CD8-positive, alpha-beta memory T cell (primary cell): Measurements from ENCODE around the gene LRRD1. TPM values are rescaled to one million over a fixed set of nuclear protein-coding genes. Genes with fewer than 3 reads are reported as not detected.

Experiments
- CTCF ChIA-PET: fragments of 350-600 bp; sonication (Branson Sonifier 250); formaldehyde crosslinking; loops from one replicate; lab custom pipeline; 2021; ENCODE audit warnings: antibody characterized with exemption; lab: Charles Lee
- POLR2A ChIA-PET: fragments of 350-600 bp; sonication (Branson Sonifier 250); formaldehyde crosslinking; loops from one replicate; lab custom pipeline; 2021; ENCODE audit warnings: antibody characterized with exemption; lab: Charles Lee
- DNase-seq, 5 donors: peaks; one replicate each; pipeline versions ENCODE4 v3.0.0 to v3.0.0-alpha.2; 2020 to 2022; ENCODE audit warnings: mixed read lengths in 1 of 5
- H3K27ac ChIP-seq: one replicate; pipeline ENCODE4 v1.7.0; 2013; ENCODE audit warnings: low read depth, mild to moderate bottlenecking, low read length, moderate library complexity
- H3K27me3 ChIP-seq: 2 replicates; pipeline ENCODE4 v1.7.0; 2013; ENCODE audit warnings: low read length, mild to moderate bottlenecking; ENCODE audit not compliant: insufficient read depth, poor library complexity, severe bottlenecking
- H3K36me3 ChIP-seq: 2 replicates; pipeline ENCODE4 v1.7.0; 2013; ENCODE audit warnings: mild to moderate bottlenecking, low read length, moderate library complexity; ENCODE audit not compliant: insufficient read depth
- H3K4me1 ChIP-seq: 2 replicates; pipeline ENCODE4 v1.7.0; 2013; ENCODE audit warnings: mild to moderate bottlenecking, low read length, moderate library complexity; ENCODE audit not compliant: insufficient read depth
- H3K4me3 ChIP-seq: 2 replicates; pipeline ENCODE4 v1.7.0; 2013; ENCODE audit warnings: mild to moderate bottlenecking, low read length
- H3K9me3 ChIP-seq: 2 replicates; pipeline ENCODE4 v1.7.0; 2013; ENCODE audit warnings: mild to moderate bottlenecking, low read length
- H3K27ac Mint-ChIP-seq, 8 donors: one replicate each; pipeline ENCODE4 v1.8.0; 2020 to 2021; ENCODE audit warnings: mixed read lengths in 8 of 8, mild to moderate bottlenecking in 6 of 8, inconsistent platforms in 3 of 8, moderate library complexity in 3 of 8
- H3K27me3 Mint-ChIP-seq, 2 donors: one replicate each; pipeline ENCODE4 v1.8.0; 2020 to 2021; ENCODE audit warnings: mixed read lengths in 2 of 2, mild to moderate bottlenecking in 1 of 2, moderate library complexity in 1 of 2
- H3K36me3 Mint-ChIP-seq, 3 donors: one replicate each; pipeline ENCODE4 v1.8.0; 2020 to 2021; ENCODE audit warnings: mixed read lengths in 3 of 3, inconsistent platforms in 1 of 3, mild to moderate bottlenecking in 1 of 3
- H3K4me1 Mint-ChIP-seq, 3 donors: one replicate each; pipeline ENCODE4 v1.8.0; 2020 to 2021; ENCODE audit warnings: mixed read lengths in 3 of 3, inconsistent platforms in 1 of 3, mild to moderate bottlenecking in 1 of 3
- H3K4me3 Mint-ChIP-seq, 7 donors: one replicate each; pipeline ENCODE4 v1.8.0; 2020 to 2021; ENCODE audit warnings: mixed read lengths in 7 of 7, mild to moderate bottlenecking in 6 of 7, moderate library complexity in 4 of 7, inconsistent platforms in 2 of 7
- H3K9me3 Mint-ChIP-seq, 5 donors: one replicate each; pipeline ENCODE4 v1.8.0; 2020 to 2022; ENCODE audit warnings: mixed read lengths in 5 of 5, mild to moderate bottlenecking in 3 of 5, moderate library complexity in 2 of 5, inconsistent platforms in 1 of 5
- polyA plus RNA-seq: library from polyadenylated mRNA; unstranded; fragments of 300-500 nt; fragmentation: Illumina TruSeq; gene quantifications from one replicate; pipeline ENCODE4 v1.2.3, GENCODE V29; 2021
- total RNA-seq, 2 experiments: library from RNA; stranded (reverse); gene quantifications; one replicate each; pipeline ENCODE4 v1.2.3, GENCODE V29; 2021

LRRD1 gene
- total and polyA plus RNA-seq, 3 experiments from 2014 or later, result not detected

DNA sequence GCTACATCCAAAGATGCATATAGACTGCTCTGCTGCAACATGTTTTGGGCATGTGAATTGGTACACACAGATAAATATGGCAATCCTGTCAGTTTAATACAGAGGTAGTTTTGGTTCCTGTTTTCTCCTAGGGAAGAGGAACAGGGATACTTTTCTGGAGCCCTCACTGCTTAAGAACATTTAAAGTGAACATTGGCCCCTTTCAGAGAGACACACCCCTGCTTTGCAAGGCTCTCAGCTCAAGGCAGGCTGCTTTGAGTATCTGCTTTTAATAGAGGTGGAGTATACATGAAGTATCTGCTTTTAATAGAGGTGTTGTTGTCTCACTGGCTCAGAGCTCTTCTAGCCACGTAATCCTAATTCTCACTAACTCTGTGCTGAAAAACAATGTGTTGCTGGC, 83.6 kb downstream of the LRRD1 start:
- Histone ChIP-seq H3K36me3 (peaks cover 32% of the 10 kb centered on the region), H3K27me3 (no peaks in the 10 kb centered on the region), H3K27ac (no peak overlapping the region), H3K9me3 (no peaks in the 10 kb centered on the region), H3K4me1 (no peaks in the 10 kb centered on the region), H3K4me3 (no peak overlapping the region)
- no peak for DNase-seq
- peaks cover 11 to 76% (median 29%) of the 10 kb centered on the region in 3 donors for H3K36me3 Mint-ChIP-seq
- H3K4me3 Mint-ChIP-seq, result no peak overlapping the region
- H3K4me1 Mint-ChIP-seq, result no peaks in the 10 kb centered on the region
- no peaks in the 10 kb centered on the region for H3K27me3 Mint-ChIP-seq
- POLR2A ChIA-PET, result no interaction called here
- CTCF ChIA-PET, result no interaction called here
- H3K9me3 Mint-ChIP-seq, result no peaks in the 10 kb centered on the region
- H3K27ac Mint-ChIP-seq, result peak overlapping the region in 1 of 8 donors; percentile 32

Other genes with a start within 250 kb of the LRRD1 start
- 10 to 100 TPM; 34.9 to 40.3 TPM for gene AKAP9, start 238.3 kb downstream of the LRRD1 start, total RNA-seq
- 49.2 TPM for gene AKAP9, start 238.3 kb downstream of the LRRD1 start, polyA plus RNA-seq
- 10 to 100 TPM; 44.5 TPM for gene CYP51A1, start 44.7 kb downstream of the LRRD1 start, total RNA-seq
- gene CYP51A1, start 44.7 kb downstream of the LRRD1 start, polyA plus RNA-seq, result 13.4 TPM
- 10 to 100 TPM; 44.6 to 48.3 TPM for gene KRIT1, start 66.8 kb upstream of the LRRD1 start, total RNA-seq
- gene KRIT1, start 66.8 kb upstream of the LRRD1 start, polyA plus RNA-seq, result 18.3 TPM
- 10 to 100 TPM; 42.7 to 44.7 TPM for gene ANKIB1, start 66.8 kb upstream of the LRRD1 start, total RNA-seq
- gene ANKIB1, start 66.8 kb upstream of the LRRD1 start, polyA plus RNA-seq, result 7.8 TPM